GM12891 (cell line): ENCODE measurements around the gene CFAP100.

ENCODE experiments used
- PAX5 ChIP-seq: IDR thresholded peaks from 2 replicates; pipeline ENCODE4 v1.6.1; 2011; ENCODE audit warnings: low read length, moderate library complexity, mild to moderate bottlenecking; ENCODE audit not compliant: insufficient read depth, severe bottlenecking
- POLR2A ChIP-seq: IDR thresholded peaks from 2 replicates; pipeline ENCODE4 v1.6.1; 2011; ENCODE audit warnings: low read depth, low read length, control low read depth
- TAF1 ChIP-seq: IDR thresholded peaks from 2 replicates; pipeline ENCODE4 v1.6.1; 2011; ENCODE audit warnings: low read depth, low read length, control low read depth

DNA sequence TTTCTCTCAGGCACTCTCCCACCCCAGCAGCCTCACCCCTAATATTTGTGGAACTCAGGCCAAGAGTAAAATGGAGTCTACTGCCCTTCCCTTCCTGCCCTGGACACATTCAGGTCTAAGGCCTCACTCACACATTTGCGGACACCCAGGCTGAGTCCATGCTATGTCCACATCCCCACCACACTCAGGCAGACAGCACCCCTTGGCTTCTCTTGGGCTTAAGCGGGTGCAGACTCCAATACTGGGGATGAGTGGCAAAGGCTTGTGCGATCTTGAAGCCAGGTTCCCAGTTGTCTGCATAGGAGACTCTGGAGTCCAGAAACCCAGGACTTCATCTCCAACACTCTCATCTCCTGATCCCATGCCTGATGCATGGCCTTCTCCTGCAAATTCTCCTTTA, 17.5 kb upstream of the CFAP100 start:
- TF ChIP-seq POLR2A, result no peak
- TF ChIP-seq PAX5, result no peak
- no peak for TF ChIP-seq TAF1
